ENCODE data around the gene ZBTB16.

The ZBTB16 gene

DNA sequence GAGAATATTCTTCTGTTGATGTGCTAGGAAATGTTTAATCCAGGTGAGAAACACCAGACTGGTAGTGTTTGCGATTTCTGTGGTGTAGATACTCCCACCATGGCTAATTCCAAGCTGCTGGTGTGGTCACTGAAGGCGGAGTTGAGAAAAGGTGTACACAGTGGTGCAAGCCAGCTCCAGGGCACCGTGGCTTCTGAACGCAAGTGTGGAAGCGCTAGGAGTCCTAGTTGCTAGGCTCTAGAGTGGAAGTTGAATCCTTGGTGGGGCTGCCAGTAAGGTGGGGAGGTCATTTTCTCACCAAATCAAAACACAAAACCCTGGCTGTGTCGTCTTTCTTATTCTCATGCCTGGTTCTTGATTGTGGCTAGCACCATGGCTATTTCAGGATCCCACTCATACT is 61.6 kb downstream of the ZBTB16 start:
- no peak overlapping the region for H3K4me3 ChIP-seq (ENCODE audit: low read depth, low read length)
- no peaks in the 10 kb centered on the region for H3K27me3 ChIP-seq (ENCODE audit: insufficient read depth, low read depth, severe bottlenecking)
- no peaks in the 10 kb centered on the region for H3K9me3 ChIP-seq (ENCODE audit: severe bottlenecking)
- DNase-seq: no peak
- H3K27ac ChIP-seq: no peak overlapping the region
- TF ChIP-seq, protein P1, sequence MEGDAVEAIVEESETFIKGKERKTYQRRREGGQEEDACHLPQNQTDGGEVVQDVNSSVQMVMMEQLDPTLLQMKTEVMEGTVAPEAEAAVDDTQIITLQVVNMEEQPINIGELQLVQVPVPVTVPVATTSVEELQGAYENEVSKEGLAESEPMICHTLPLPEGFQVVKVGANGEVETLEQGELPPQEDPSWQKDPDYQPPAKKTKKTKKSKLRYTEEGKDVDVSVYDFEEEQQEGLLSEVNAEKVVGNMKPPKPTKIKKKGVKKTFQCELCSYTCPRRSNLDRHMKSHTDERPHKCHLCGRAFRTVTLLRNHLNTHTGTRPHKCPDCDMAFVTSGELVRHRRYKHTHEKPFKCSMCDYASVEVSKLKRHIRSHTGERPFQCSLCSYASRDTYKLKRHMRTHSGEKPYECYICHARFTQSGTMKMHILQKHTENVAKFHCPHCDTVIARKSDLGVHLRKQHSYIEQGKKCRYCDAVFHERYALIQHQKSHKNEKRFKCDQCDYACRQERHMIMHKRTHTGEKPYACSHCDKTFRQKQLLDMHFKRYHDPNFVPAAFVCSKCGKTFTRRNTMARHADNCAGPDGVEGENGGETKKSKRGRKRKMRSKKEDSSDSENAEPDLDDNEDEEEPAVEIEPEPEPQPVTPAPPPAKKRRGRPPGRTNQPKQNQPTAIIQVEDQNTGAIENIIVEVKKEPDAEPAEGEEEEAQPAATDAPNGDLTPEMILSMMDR (IDR thresholded peaks at IDR 0.05; ENCODE audit: low read depth, low read length): no peak
- H3K36me3 ChIP-seq: no peaks in the 10 kb centered on the region

DNA sequence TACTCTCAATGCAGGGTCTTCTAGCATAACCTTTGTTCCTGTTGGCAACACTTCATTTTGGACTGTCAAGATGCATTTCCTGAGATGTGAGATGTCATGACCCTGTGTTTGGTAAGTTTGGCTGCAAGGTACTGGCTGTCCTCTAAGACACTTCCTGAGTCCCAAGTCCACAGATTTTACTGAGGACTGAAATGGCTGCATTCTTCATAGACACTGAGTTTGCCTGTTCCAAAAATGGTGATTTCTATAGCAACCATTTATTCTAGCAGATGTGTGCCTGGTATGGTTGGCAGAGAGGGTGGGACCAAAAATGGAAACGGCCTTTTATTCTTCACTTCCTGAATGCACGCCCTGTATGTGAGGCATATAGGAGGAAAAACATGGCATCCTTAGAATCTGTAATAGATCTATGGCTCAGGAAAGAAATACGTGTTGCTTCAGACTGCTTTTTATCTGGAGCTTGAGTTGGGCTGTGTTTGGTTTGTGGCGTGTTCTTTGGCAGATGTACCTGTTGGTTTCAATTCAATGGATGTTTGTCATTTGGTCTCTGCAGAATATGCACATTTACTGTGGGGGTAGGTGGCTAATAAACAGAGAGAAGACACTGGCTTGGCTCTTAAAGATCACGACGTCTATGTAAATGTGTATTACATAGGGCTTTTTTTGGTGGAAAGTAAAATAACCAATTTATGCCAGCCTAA is 62.4 kb downstream of the ZBTB16 start:
- TF ChIP-seq, protein P1 (IDR thresholded peaks at IDR 0.05; ENCODE audit: low read depth, low read length): no peak
- Histone ChIP-seq H3K27me3 (ENCODE audit: insufficient read depth, low read depth, severe bottlenecking) (no peaks in the 10 kb centered on the region), H3K4me3 (ENCODE audit: low read depth, low read length) (no peak overlapping the region), H3K36me3 (no peaks in the 10 kb centered on the region), H3K27ac (no peak overlapping the region), H3K9me3 (ENCODE audit: severe bottlenecking) (no peaks in the 10 kb centered on the region)
- no peak for DNase-seq

DNA sequence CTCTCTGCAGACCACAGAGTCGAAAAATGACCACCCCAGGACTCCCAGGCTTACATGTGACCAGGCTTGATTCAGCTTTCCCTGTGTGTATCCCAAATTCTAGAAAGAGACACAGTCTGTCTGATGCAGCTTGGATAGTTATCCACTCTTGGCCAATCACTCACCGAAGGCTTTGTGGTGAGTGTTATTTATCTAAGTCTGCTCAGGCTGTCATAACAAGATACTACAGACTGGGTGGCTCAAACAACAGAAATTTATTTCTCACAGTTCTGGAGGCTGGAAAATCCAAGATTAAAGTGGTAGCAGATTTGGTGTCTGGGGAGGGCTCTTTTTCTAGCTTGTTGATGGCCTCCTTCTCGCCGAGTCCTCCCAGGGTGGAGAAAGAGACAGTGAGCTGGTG is 63.2 kb downstream of the ZBTB16 start:
- TF ChIP-seq, protein P1 (IDR thresholded peaks at IDR 0.05; ENCODE audit: low read depth, low read length): no peak
- H3K9me3 ChIP-seq (ENCODE audit: severe bottlenecking): no peaks in the 10 kb centered on the region
- no peak for DNase-seq
- no peak overlapping the region for H3K27ac ChIP-seq
- H3K27me3 ChIP-seq (ENCODE audit: insufficient read depth, low read depth, severe bottlenecking): no peaks in the 10 kb centered on the region
- H3K36me3 ChIP-seq: no peaks in the 10 kb centered on the region
- H3K4me3 ChIP-seq (ENCODE audit: low read depth, low read length): no peak overlapping the region

DNA sequence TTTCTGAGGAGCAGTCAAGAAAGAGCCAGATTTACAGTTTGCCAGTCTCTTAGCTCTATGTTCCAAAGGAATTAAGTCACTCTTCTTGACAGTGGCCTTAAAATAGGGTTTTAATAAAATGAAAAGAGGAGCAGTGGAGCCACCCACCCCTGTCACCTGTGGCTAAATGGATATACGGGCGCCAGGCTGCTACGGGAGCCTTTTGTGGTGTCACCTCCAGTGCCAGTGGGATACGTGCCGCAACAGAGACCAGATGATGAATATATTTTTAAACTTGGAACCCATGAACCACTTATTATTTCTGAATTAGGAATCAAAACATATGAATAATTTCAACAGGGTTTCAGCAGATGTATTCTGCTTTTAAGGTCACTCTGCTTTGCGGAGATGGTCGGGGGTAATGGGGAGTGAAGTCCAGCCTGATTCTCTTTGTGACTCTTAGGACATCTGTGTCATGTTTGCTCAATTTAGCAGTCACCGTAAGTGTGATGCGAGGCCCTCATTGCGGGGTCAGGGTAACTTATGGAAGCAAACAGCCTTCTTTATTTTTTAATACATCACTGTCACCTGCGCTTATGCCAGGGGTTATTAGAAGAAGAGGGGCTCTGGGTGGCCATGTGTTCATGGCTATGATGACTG is 64.3 kb downstream of the ZBTB16 start:
- no peak overlapping the region for H3K27ac ChIP-seq
- no peak overlapping the region for H3K4me3 ChIP-seq (ENCODE audit: low read depth, low read length)
- no peaks in the 10 kb centered on the region for H3K27me3 ChIP-seq (ENCODE audit: insufficient read depth, low read depth, severe bottlenecking)
- TF ChIP-seq, protein P1 (IDR thresholded peaks at IDR 0.05; ENCODE audit: low read depth, low read length): no peak
- H3K9me3 ChIP-seq (ENCODE audit: severe bottlenecking): no peaks in the 10 kb centered on the region
- DNase-seq: no peak
- no peaks in the 10 kb centered on the region for H3K36me3 ChIP-seq

GRCh38 chr11:114124601-114125144 is 65.2 kb downstream of the ZBTB16 start:
- no peak for DNase-seq
- no peaks in the 10 kb centered on the region for H3K36me3 ChIP-seq
- H3K27ac ChIP-seq: no peak overlapping the region
- no peaks in the 10 kb centered on the region for H3K9me3 ChIP-seq (ENCODE audit: severe bottlenecking)
- no peak overlapping the region for H3K4me3 ChIP-seq (ENCODE audit: low read depth, low read length)
- no peaks in the 10 kb centered on the region for H3K27me3 ChIP-seq (ENCODE audit: insufficient read depth, low read depth, severe bottlenecking)
- TF ChIP-seq, protein P1 (IDR thresholded peaks at IDR 0.05; ENCODE audit: low read depth, low read length): no peak

Measured in WERI-Rb-1 (cell line).